Upper lobe of left lung (tissue), 4 donors: Measurements from ENCODE around the gene ACADL.
A peak's percentile ranks its signal among the peaks of the same experiment; 100 is the strongest.

Source experiments
- POLR2A ChIP-seq, 4 donors: fragments of 450-650 bp; IDR thresholded peaks; one replicate each; pipeline ENCODE4 v1.5.1; 2016 to 2017; ENCODE audit warnings: antibody characterized with exemption in 4 of 4, mild to moderate bottlenecking in 2 of 4
- TF ChIP-seq, protein P1 (sequence below), 6 experiments: fragments of 450-650 bp in 4 of 6; fragments of 200-600 bp in 2 of 6; sonication (generic) in 2 of 6; IDR thresholded peaks; one replicate each; pipeline ENCODE4 v1.5.1; 2016 to 2019; ENCODE audit warnings: antibody characterized with exemption in 6 of 6

DNA sequence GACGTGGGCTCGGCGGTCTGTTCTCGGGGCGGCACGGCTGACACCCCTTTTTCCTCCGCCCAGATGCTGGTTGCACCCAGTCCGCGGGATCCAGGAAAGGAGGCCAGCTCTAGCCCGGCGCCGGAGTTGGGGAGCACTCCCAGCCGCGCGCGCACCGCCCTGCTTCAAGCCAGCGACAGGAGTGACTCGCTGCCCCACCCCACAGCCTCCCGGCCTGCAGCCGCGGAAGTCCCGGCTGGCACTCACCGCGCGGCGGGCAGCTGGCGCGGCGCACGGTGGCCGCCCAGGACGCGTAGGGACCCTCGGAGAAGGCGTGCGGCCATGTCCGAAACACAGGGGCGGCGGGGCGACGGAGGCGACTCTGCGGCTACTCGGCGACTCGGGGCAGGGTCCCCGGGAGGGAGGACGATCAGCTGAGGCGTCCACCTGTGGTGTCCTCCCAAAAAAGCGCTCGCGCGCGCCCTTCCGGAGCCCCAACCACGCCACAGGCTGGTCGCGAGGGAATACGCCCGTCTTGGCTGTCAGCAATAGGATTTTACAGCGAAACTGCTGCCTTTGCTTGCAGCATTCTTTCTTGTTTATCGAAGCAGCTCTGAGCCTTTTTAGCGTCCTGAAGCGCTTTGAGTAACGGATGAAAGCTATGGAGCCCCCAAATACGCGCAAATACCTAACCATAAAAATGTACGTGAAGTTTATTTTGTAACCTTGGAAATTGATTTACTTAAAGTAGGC is at the start of gene ACADL:
- TF ChIP-seq POLR2A (IDR thresholded peaks at IDR 0.05): peak in 2 of 4 donors; percentile 82 to 92
- TF ChIP-seq, protein P1, sequence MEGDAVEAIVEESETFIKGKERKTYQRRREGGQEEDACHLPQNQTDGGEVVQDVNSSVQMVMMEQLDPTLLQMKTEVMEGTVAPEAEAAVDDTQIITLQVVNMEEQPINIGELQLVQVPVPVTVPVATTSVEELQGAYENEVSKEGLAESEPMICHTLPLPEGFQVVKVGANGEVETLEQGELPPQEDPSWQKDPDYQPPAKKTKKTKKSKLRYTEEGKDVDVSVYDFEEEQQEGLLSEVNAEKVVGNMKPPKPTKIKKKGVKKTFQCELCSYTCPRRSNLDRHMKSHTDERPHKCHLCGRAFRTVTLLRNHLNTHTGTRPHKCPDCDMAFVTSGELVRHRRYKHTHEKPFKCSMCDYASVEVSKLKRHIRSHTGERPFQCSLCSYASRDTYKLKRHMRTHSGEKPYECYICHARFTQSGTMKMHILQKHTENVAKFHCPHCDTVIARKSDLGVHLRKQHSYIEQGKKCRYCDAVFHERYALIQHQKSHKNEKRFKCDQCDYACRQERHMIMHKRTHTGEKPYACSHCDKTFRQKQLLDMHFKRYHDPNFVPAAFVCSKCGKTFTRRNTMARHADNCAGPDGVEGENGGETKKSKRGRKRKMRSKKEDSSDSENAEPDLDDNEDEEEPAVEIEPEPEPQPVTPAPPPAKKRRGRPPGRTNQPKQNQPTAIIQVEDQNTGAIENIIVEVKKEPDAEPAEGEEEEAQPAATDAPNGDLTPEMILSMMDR (IDR thresholded peaks at IDR 0.05): peak in 1 of 6 experiments; percentile 22
